GM19240 (cell line): Measurements from ENCODE around the gene ENPP5.

Experiments
- DNase-seq: peaks from one replicate; pipeline ENCODE4 v3.0.0; 2011; ENCODE audit warnings: low spot score; ENCODE audit not compliant: insufficient read length

The ENPP5 gene

DNA sequence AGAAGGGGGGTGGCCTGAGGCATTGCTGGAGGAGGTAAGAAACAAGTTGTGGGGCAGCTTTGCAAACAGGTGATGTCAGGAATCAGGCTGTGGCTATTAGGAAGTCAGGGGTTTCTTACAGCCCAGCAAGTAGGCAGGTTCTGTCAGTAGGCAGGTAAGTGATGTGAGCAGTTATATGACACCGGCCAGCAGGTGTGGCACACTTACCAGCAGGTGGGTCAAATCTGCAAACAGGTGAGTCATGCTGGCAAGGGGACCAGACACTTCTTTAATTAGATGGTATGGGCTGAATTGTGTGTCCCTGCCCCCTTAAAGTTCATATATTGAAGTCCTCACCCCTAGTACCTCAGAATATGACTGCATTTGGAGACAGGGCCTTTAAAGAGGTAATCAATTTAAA, 57.4 kb downstream of the ENPP5 start:
- no peak for DNase-seq
